Activated CD8-positive, alpha-beta memory T cell treated with anti-CD3 and anti-CD28 coated beads, Interleukin-2, amount 50 U/mL, for 24 hours (primary cell): ENCODE measurements around the gene PROM1.

Experiments
- DNase-seq: peaks from one replicate; pipeline ENCODE4 v3.0.0-alpha.2; 2020; ENCODE audit errors: extremely low read depth

Gene PROM1

DNA sequence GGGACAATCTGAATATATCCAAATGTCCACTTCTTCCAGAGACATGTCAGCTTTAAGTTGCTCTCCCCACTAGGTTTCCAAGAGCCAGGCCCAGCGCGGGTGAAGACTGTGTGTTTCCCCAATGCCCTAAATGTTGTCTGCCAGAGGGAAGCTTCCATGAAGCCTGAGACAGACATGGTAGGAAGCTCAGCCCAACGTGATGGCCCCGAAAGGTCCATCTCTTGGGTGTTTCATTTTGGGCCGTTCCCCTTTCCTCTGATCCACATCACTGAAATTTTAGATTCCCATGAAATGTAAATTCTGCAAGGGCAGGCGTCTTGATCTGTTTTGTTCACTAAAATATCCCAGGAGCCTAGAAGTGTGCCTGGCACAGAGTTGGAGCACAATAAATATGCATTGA lies 25.4 kb upstream of the PROM1 start:
- no peak for DNase-seq

DNA sequence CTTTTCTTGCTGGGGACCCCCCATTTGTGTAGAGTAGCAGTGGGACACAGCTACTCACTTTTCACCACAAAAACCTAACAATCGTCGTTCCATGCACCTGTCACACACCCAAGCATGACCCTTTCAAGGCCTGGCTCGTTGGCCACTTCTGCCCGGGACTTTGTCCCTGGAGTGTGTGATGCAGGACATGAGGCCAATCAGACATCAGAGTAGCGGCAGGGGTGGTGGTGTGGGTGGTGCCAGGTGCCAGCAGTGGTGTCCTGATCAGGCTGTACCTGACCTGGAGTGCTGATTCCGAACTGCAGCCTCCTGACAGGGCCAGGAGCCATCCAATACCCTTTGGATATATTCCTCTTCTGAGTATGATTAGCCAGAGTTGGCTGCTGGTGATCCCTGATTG lies 23.1 kb upstream of the PROM1 start:
- no peak for DNase-seq

DNA sequence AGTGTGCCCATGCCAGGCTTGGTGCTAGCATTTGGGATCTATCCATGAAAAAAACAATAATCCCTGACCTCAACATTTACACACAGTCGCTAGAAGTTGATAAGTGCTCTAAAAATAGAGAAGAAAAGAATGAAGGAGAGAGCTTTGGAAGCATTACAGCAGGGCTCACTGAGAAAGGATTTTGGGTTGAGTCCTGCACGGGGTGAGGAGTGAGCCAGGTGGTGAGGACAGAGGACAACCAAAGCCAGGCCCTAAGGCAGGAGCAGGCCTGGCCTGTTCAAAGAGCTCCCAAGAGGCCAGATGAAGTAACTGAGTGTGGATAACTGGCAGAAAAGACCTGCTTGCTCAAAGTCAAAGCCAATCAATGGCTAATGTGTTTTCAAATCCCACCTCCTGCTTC lies 20.7 kb upstream of the PROM1 start:
- DNase-seq: no peak

DNA sequence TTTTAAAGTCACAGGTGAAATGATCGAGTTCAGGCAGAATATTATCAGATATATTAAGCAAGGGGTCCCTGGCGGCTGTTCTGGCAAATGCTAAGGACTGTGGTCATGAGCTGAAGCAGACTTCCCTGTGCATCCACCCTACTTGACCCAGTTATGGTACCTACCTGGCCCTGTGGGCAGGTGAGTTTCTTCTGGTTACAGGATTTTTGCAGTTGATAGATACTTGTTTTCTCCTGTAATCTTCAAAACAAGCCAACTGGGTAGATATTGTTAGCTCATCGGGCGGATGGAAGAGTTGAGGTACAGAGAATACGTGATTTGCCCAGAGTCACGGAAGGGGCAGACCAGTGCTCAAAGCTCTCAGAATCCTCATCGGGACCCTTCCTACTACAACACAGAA lies 18.5 kb upstream of the PROM1 start:
- DNase-seq: no peak

DNA sequence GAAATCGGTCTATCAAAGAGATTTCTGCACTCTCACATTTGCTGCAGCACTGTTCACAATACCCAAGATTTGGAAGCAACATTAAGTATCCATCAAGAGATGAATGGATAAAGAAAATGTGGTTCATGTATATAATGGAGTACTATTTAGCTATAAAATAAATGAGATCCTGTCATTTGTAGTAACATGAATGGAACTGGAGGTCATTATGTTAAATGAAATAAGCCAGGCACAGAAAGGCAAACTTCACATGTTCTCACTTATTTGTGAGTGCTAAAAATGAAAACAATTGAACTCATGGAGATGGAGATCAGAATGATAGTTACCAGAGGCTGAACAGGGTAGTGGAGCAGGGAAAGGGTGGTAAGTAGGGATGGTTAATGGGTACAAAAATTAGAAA lies 17.0 kb upstream of the PROM1 start:
- no peak for DNase-seq

DNA sequence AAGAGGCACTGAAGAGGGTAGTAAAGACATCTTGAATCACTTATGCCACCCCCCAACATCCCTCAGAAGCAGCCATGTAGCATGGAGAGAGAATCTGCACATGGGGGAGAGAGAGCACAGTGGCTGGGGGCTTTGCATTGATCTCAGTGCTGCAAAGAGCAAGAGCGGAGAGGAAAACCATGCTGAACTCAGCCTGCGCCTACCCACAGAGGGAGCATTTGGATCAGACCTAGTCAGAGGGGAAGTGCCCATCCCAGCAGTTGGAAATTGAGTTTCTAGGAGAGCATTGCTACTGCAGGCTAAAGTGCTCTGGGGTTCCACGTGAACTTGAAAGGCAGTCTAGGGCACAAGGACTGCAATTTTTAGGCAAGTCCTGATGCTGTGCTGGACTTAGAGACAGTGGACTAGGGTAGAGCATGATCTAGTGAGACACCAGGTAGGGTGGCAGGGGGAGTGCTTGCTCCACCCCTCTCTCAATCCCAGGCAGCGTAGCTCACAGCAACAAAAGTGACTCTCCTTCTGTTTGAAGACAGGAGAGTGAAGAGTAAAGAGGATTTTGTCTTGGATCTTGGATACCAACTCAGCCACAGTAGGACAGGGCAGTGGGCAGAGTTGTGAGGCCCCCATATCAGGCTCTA lies 9.0 kb upstream of the PROM1 start:
- no peak for DNase-seq

DNA sequence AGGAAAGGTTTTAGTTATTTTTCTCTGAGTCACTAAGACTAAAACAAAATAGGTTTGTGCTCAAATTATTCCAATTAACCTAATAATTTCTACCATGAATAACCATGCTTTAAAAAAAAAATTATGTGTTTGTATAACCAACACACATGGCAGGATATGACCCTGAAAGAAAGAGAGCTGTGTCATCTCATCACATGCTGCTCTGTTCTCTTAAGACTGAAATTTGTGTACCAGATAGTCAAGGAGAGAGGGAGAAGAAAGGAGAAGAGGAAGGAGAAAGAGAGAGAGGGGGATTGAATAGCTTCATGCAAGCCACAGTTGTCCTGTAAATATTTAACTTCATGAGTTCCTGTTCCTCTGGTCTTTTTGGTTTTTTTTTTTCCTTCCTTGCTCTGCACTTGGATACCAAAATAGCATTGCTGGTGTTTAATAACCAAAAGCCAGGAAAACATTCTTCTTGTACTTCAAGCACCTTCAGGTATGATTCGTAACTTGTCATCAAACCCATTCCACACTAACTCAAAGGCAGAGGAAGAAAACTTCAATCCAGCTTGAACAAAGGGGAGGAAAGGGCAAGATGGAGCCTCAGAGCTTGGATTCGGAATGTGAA lies 6.4 kb upstream of the PROM1 start:
- no peak for DNase-seq

DNA sequence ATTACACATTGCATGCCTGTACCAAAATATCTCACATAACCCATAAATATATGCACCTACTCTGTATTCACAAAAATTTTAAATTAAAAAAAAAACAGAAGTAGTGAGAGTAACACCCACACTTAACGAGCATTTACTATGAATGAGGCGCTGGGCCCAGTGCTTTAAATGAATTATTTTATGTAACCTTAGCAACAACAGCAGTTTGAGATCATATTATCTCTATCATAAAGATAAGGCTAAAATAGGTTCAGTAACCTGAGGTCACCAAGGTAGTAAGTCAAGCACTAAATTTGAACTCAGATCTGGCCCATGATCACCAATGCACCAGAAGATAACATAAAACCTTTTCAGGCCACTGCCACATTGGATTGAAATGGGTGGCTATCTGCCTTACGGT lies 5.3 kb upstream of the PROM1 start:
- DNase-seq: no peak

DNA sequence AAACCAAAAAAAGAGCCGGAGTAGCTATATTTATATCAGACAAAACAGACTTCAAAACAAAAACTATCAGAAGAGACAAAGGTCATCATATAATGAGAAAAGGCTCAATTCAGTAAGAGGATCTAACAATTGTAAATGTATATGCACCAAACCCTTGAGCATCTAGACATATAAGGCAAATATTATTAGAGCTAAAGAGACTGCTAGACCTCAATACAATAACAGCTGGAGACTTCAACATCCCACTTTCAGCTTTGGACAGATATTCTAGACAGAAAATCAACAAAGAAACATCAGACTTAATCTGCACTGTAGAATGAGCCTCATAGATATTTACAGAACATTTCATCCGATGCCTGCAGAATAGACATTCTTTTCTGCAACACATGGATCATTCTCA lies 4.8 kb upstream of the PROM1 start:
- no peak for DNase-seq

DNA sequence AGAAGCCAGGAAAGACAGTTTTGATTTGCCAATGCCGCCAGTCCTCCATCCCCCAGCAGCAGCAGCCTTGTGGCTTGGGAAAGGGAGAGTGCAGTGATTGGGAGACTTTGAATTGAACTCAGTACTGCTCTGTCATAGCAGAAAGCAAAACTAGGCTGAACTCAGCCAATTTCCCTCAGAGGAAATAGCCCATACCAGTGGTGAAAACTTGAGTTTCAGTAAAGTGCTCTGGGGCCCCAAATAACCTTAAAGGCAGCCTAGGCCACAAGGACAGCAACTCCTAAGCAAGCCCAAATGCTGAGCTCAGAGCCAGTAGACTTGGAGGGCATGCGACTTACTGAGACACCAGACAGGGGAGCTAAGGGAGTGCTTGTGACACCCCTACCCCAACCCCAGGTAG lies 2.0 kb upstream of the PROM1 start:
- DNase-seq: no peak

DNA sequence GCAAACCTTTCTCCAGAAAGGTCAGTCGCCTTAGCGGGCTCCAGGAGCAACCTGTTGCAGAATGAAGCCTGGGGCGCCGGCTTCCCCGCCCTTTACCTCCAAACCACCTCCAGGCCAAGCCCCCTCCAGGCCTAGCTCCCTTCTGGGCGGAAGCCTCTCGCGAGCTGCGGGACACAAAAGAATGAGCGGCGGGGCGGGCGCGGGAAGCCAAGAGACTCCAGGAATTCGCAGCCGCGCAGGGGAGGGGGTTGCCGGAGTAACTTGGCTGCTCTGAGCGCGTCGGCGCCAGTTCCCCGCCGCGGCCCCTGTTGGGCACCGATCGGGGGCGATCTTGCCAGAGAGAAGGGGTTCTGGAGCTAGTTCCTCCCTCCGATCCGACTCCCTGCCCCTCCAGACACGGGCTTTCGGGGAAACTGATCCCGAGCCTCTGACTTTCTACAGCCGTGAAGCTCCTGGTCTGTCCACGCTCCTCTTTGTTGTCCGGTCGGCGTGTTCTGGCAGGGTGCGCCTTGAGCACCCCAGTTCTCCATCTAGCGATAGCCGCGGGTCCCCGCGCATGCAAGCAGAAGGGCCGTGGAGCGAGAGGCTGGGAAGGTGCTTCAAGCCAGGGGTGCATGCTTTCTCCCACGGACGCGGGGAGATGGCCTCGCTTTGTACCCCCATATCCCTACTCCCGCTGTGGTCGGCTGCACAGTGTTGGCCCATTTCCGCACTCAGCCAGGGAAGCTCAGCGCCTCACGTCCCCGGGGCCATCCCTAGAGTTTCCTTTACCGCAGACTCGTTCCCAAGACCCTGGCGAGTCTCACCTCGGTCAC lies 1.2 kb downstream of the PROM1 start:
- no peak for DNase-seq

DNA sequence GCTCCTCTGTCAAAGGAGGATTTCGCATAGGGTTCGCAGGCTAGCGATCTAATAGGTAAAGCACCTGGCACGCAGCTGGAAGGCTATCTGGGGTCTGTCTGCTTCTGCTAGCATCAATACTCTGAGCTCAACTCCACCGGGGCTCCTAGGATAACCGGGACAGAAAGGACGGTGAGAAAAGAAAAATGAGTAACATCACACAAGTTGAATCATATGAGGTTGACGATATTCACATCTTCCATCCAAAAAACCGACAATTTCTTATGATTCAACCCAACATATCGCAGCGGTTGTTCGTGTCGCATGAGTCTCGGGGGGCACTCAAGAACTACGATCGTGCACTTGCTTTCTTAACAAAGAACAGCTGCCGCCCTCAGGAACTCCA lies 1.8 kb downstream of the PROM1 start:
- no peak for DNase-seq

DNA sequence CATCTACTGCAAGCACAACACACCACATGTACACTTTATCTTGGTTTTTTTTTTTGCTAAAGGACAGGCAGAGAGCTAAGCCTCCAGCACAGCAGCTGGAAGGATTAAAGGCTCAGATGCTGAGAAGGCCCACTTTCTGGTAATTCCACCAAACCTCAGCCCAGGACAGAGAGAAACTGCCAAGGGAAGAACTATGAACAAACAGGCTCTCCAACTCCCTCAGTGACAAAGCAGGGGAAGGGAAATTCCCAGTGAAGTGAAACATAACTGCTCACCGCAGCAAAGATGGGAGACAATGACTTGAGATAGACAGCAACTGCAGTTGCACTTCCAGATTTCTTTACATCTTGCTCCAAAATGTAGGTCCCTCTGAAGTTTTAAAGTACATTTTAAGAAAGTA lies 4.8 kb downstream of the PROM1 start:
- DNase-seq: no peak

DNA sequence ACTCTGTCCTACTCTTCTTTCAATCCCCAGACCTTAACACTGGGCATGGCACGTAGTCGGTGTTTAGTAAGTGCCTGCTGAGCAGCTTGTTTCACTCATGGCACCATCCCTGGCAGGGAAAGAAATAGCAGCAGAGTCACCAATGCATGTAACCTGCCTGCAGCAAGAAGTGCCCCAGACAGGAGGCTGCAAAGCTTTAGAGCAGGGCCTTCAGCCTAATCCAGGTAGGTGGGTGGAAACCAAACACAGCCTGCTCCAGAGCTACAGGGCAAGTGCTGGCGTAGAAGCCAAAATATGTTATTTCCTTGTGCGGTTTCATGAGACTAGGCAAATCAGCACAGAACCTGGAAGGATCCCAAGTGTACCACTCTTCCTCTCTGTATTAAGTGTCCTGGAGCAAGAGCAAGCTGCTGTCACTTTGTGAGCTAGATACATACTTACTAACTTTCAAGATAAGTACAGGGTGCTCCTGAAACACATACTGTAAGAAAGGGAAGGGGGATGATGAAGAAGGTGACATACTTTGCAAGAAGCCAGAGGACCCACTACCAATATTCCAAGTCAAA lies 5.5 kb downstream of the PROM1 start:
- DNase-seq: no peak

DNA sequence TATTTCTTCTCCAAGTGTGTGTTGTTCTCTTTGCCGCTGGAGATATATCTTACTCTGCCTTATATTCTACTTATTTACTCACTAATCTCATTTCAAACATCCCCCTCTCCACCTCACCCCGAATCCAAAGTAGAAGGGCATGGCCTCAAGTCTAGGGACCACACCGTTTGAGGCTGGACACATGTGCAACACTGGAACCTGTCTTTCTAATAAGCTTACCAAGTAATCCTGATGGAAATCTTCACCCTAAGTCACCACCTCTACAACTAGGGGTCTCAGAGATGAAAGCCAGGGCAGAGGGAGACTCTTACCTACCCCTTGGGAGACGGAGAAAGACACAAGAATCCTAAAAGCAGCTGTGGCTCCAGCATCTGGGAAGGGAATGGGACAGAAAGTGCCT lies 6.0 kb downstream of the PROM1 start:
- DNase-seq: no peak

DNA sequence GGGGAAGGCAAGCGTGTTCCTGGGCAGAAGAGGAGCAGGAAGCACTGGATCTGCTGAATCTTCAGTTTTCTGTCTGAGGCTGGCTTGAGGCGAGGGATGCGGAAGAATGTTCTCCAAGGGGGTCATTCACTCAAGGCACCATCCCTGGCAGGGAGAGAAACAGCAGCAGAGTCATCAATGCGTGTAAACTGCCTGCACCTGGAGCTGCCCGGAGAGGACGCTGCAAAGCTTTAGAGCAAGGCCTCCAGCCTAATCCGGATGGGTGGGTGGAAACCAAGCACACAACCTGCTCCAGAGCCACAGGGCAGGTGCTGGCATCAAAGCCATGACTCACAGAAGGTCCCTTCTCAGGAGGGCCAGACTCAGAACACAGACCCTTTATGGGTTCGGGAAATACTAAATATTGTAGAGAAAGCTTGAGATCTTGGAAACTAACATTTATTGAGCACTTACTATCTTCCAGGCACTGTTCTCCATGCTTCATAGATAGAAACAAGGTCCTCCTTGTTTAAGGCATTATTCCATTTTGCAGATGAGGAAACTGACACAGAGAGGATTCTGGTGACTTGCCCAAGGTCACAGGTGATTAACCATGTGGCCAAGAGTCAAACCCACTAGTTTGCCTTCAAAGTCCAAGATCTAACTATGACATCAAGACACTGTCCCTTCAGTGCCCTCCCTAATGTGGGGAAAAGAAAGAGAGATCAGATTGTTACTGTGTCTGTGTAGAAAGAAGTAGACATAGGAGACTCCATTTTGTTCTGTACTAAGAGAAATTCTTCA lies 7.7 kb downstream of the PROM1 start:
- DNase-seq: no peak

DNA sequence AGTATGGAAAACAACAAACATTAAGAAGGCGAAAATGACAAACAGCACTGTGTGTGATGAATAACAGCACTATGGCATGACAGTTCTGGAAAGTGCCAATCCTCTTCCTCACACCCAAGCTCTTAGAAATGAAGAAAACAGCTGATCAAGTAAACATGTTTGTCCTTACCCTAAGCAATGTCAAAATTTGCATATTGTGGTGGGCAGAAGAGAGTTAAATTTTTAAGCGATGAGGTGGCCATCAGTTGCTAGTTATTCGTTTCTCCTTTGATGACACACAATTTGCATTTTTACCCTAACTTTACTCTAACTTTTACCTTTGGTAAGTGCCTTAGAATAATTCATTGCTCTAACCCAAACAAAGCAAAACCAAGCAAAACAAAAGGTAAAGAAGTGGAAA lies 8.8 kb downstream of the PROM1 start:
- DNase-seq: no peak

DNA sequence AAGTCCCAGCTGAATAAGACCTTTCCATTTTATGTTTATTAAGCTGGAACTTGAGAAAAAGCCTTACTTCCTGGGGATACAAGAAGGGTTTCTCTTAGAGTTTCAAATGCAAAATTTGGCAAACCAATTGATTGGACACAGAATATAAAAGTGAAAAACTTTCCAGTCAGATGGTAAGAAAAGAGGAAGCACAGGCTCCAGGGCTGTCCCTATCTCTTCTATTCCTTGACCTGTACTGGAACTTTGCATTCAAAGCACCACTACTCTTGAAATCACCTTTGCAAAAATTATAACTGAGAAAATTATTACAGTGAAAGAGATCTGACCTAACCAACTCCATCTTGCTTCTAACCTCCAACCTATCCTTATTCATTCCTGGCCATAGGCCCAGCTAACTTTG lies 11.7 kb downstream of the PROM1 start:
- no peak for DNase-seq

DNA sequence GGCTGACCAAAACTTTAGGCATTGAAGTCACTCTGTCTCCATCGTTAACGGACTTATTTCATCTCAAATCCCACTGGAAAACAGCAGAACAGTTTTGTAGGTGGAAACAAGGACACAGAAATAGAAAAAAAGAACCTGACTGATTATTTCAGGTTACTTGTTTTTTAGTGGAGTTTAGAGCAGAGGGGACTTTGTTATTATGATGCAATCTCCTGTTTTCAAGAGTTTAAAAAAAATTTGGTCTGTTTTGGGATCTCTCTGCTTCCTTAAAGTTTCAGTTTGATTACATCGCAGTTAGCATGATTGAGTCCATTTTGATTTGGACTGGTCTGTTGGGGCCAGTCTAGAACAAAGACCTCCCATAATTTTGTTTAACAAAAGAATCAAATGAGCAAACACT lies 13.6 kb downstream of the PROM1 start:
- no peak for DNase-seq

DNA sequence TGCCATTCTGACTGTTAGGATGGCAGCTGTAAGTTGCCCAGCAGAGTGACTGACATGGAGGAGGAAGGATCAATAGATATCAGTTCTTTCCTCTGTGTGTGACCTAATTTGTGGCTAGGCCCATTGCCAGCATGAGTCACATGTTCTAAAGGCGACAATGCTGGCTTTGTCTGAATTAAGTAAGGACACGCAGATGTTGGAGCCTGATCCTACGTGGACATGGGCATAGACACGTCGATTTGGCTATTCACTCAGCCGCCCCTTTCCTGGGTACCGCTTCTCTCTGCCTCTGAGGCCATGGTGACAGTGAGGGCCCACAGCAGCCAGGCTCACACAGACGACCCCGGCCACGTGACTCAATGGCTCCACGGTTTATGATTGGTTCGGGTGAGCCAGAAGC lies 16.3 kb downstream of the PROM1 start:
- DNase-seq: no peak

DNA sequence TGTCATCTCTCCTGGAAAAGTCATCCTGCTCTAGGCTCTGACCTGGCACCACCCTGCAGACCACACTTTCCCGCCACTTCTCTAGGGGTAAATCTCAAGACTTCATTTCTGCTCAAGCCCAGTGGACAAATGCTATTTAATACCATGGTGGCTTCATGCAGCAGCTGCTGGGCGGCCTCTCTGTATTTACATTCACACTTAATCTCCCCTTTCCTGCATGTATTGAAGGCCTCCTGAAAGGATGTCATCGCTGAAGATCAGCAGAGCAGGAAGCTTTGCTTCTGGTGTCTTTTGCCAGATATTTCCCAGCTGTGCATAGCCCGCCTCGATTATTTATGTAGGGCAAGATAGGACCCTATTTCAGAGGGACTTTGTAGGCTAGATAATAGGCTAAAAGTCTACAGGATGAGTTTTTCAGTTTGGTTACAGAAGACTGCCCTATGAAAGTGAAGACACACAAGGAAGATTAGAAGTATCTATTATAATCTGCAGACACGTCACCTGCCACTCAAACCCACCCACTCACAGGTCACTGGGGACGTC lies 17.2 kb downstream of the PROM1 start:
- no peak for DNase-seq

DNA sequence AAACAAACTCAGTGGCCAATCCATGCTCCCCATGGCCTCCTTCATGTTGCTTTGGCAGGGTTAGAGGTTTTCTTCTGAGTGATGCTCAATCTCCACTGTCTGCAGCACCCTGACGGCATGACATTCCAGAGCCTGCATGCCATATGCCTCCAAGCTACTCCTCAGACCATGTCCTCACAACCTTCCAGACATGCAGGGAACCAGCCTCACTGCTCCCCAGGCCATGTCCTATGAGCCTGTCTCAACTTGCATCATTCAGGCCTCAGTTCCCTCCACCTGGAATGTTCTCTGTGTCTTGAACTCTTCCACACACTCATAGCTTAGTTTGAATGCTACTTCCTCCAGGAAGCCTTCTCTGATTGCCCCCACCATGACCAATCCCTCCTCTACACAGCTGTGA lies 18.8 kb downstream of the PROM1 start:
- DNase-seq: no peak
